ENCODE results near the gene SIM2. TPM values are rescaled to one million over a fixed set of nuclear protein-coding genes. Genes with fewer than 3 reads are reported as not detected.

The SIM2 gene
- total RNA-seq, 1 experiment from 2014 or later = not detected

- Histone ChIP-seq H3K27ac (ENCODE audit: insufficient read length, low read depth, low read length) (no peak overlapping the region), H2BK5ac (ENCODE audit: insufficient read length, low read length) (no peak overlapping the region), H4K20me1 (ENCODE audit: control insufficient read depth, insufficient read depth, insufficient read length) (no peaks in the 10 kb centered on the region), H3T11ph (ENCODE audit: low read length) (no peak overlapping the region), H3K9ac (ENCODE audit: extremely low read depth, insufficient read length, low read length) (no peak overlapping the region), H2AFZ (ENCODE audit: low read length) (no peak overlapping the region), H3K4ac (ENCODE audit: low read depth, low read length) (no peak overlapping the region), H3K23ac (ENCODE audit: insufficient read length, low read depth, low read length) (no peak overlapping the region), H3K18ac (ENCODE audit: insufficient read length, low read depth, low read length) (no peak overlapping the region), H2AK5ac (ENCODE audit: insufficient read length, low read length) (no peak overlapping the region), H4K5ac (ENCODE audit: insufficient read length, low read depth, low read length) (no peak overlapping the region), H3K4me2 (ENCODE audit: insufficient read depth, insufficient read length, low read length) (no peak overlapping the region), H3K27me3 (ENCODE audit: insufficient read depth, low read length) (no peaks in the 10 kb centered on the region), H3K79me1 (ENCODE audit: insufficient read depth, low read depth, low read length, poor library complexity, severe bottlenecking) (no peaks in the 10 kb centered on the region), H3K79me2 (ENCODE audit: insufficient read depth, low read length) (no peaks in the 10 kb centered on the region), H3K14ac (ENCODE audit: insufficient read depth, low read length) (no peak overlapping the region), H3K56ac (ENCODE audit: insufficient read length, low read depth, low read length) (no peak overlapping the region), H2BK12ac (ENCODE audit: insufficient read length, low read depth, low read length) (no peak overlapping the region), H3K4me1 (ENCODE audit: insufficient read depth, low read length) (no peaks in the 10 kb centered on the region), H3K23me2 (ENCODE audit: insufficient read length, low read depth, low read length, poor library complexity, severe bottlenecking) (no peaks in the 10 kb centered on the region), H2BK15ac (ENCODE audit: low read depth, low read length) (no peak overlapping the region), H4K91ac (ENCODE audit: insufficient read length, low read depth, low read length) (no peak overlapping the region), H2BK20ac (ENCODE audit: low read depth, low read length, poor library complexity, severe bottlenecking) (no peak overlapping the region), H3K9me3 (ENCODE audit: control insufficient read depth, low read depth, low read length) (no peaks in the 10 kb centered on the region), H4K8ac (replicated peaks; ENCODE audit: insufficient read length, low read depth, low read length) (no peak overlapping the region), H2BK120ac (ENCODE audit: low read depth, low read length, poor library complexity, severe bottlenecking) (no peak overlapping the region)
- DNase-seq = no peak
- Mint-ChIP-seq H3K4me1 (peaks cover 6 to 10% of the 10 kb centered on the region in 2 experiments), H3K36me3 (ENCODE audit: insufficient read depth in 1 of 3, low read depth in 3 of 3) (no peaks in the 10 kb centered on the region; a peak in 1 of 7 replicates), H3K27me3 (ENCODE audit: low read depth) (peaks cover 20% of the 10 kb centered on the region), H3K4me3 (no peak overlapping the region), H3K9me3 (peaks cover 0 to 3% of the 10 kb centered on the region in 2 experiments; a peak in 2 of 5 replicates), H3K27ac (peak overlapping the region in 1 of 3 experiments; percentile 37; a peak in 1 of 7 replicates)
- WGBS (ENCODE audit: extremely low coverage, insufficient read length, low lambda C conversion rate) = no CpG with 5 or more reads among the region's 15 CpGs
- TF ChIP-seq CTCF (conservative IDR thresholded peaks at IDR 0.05) = no peak
Measured at GRCh38 chr21:36735724-36736320, 36.9 kb downstream of the SIM2 start.

Measured in H9 (cell line).